ENCODE measurements around the gene TSHZ3.

TSHZ3 gene

GRCh38 chr19:31303262-31303815 lies 45.9 kb downstream of the TSHZ3 start:
- CTCF ChIA-PET = no interaction called here
- no peak overlapping the region for H3K27ac ChIP-seq
- TF ChIP-seq CTCF (conservative IDR thresholded peaks at IDR 0.05; ENCODE audit: low read depth) = no peak
- POLR2A ChIA-PET (ENCODE audit: low non-redundant PET) = no interaction called here
- DNase-seq (ENCODE audit: low spot score) = no peak

- CTCF ChIA-PET = no interaction called here
These were observed 47.8 kb downstream of the TSHZ3 start for GRCh38 chr19:31301306-31301980.

GRCh38 chr19:31300422-31300821 lies 48.8 kb downstream of the TSHZ3 start:
- no peak for DNase-seq (ENCODE audit: low spot score)
- ChIA-PET CTCF (interaction anchor here (0.6 kb wide), 1 partner anchor 26 kb away, joined by 3 read pairs; no protein-coding TSS in a partner anchor), POLR2A (ENCODE audit: low non-redundant PET) (no interaction called here)
- no peak overlapping the region for H3K27ac ChIP-seq
- no peak for TF ChIP-seq CTCF (conservative IDR thresholded peaks at IDR 0.05; ENCODE audit: low read depth)

More at GRCh38 chr19:31301306-31301980, 47.8 kb downstream of the TSHZ3 start:
- no peak for DNase-seq (ENCODE audit: low spot score)
- POLR2A ChIA-PET (ENCODE audit: low non-redundant PET) = no interaction called here
- H3K27ac ChIP-seq = no peak overlapping the region
- no peak for TF ChIP-seq CTCF (conservative IDR thresholded peaks at IDR 0.05; ENCODE audit: low read depth)

- no peak overlapping the region for H3K27ac ChIP-seq
- no peak for TF ChIP-seq CTCF (conservative IDR thresholded peaks at IDR 0.05; ENCODE audit: low read depth)
- CTCF ChIA-PET = interaction anchor here (0.6 kb wide), 1 partner anchor 25 kb away, joined by 3 read pairs; no protein-coding TSS in a partner anchor
- no peak for DNase-seq (ENCODE audit: low spot score)
- POLR2A ChIA-PET (ENCODE audit: low non-redundant PET) = no interaction called here
These were observed 49.6 kb downstream of the TSHZ3 start for GRCh38 chr19:31299665-31300064.

GRCh38 chr19:31297991-31298390 lies 51.2 kb downstream of the TSHZ3 start:
- H3K27ac ChIP-seq = no peak overlapping the region
- CTCF ChIA-PET = no interaction called here

More at GRCh38 chr19:31297991-31298390, 51.2 kb downstream of the TSHZ3 start:
- DNase-seq (ENCODE audit: low spot score) = no peak
- no peak for TF ChIP-seq CTCF (conservative IDR thresholded peaks at IDR 0.05; ENCODE audit: low read depth)
- POLR2A ChIA-PET (ENCODE audit: low non-redundant PET) = no interaction called here
